AG04450 (cell line): Measurements from ENCODE around the gene COL27A1. TPM values are rescaled to one million over a fixed set of nuclear protein-coding genes. Genes with fewer than 3 reads are reported as not detected.
A peak's percentile ranks its signal among the peaks of the same experiment; 100 is the strongest.

Experiments used
- CTCF ChIA-PET: fragments of 300-600, 350-600 bp; formaldehyde crosslinking; extraction: SDS; loops from one replicate; lab custom pipeline; 2022; ENCODE audit warnings: antibody characterized with exemption, inconsistent platforms; lab: Charles Lee
- POLR2A ChIA-PET: fragments of 350-600 bp; formaldehyde crosslinking; extraction: SDS; loops from one replicate; lab custom pipeline; 2021; ENCODE audit warnings: antibody characterized with exemption, inconsistent platforms; lab: Yijun Ruan, JAX
- DNase-seq: peaks from one replicate; pipeline ENCODE4 v3.0.0-alpha.2; 2011; ENCODE audit warnings: low read depth, low spot score
- H3K27ac ChIP-seq: one replicate; pipeline ENCODE4 v1.5.1; 2012; ENCODE audit warnings: low read depth, low read length, control low read depth
- H3K27me3 ChIP-seq: one replicate; pipeline ENCODE4 v1.6.0; 2012; ENCODE audit warnings: low read length; ENCODE audit not compliant: control insufficient read depth, insufficient read depth
- H3K4me3 ChIP-seq: 2 replicates; pipeline ENCODE4 v1.5.1; 2011; ENCODE audit warnings: mild to moderate bottlenecking, low read depth, low read length, control low read depth
- H3K9me3 ChIP-seq: 2 replicates; pipeline ENCODE4 v1.5.1; 2012; ENCODE audit warnings: low read length; ENCODE audit not compliant: control insufficient read depth, insufficient read depth
- polyA plus RNA-seq: library from polyadenylated mRNA; depleted of rRNA; stranded (reverse); fragments of >200 nt; gene quantifications from 2 replicates; pipeline ENCODE4 v1.2.3, GENCODE V29; 2011
- TF ChIP-seq, protein P1 (sequence below): IDR thresholded peaks from 2 replicates; pipeline ENCODE4 v1.5.1; 2011; ENCODE audit warnings: low read depth, low read length, control low read depth, inconsistent platforms

The COL27A1 gene
- polyA plus RNA-seq, 1 experiment: 8.5 TPM

DNA sequence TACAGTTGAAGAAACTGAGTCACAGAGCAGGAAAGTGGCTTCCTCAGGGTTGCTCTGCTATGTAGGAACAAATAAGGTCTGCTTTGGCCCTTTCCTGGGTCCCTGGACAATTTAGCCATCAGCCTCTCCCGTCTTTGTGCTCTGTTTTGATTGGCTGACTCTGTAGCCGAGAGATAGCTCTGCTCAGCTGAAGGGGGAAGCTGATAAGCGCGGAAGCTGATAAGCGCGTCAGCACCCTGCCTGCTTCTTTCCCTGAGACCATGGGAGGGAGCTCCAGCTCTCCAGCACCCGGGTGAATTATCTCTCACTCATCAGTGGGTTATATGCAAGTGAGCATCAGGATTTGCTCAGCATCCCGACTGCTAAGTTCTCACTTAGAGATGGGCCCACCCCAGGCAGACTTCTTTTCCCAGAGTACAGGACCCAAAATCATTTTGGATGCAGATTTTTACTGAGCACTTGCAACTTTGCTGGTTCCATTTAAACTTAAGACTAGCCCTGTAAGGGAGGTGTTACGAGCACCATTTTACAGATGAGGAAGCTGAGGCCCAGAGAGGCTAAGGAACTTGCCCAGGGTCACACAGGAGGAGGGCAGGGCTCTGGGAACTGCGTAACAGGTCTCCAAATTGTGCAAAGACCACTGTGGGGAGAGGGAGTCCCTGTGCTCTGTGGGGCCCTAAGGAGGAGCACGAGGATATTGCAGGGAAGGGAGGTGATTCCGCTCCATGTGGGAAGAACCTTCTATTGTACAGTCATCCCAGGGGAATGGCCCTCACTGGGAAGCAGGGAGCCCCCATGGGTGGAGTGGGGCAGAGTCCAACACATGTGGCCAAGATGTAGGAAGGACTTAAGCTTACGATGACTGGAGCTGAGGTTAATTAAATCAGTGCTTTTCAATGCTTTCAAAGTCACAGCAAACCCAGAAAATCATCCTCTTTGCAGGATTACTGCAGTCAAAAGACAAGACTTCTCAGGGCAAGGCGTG is 83.8 kb downstream of the COL27A1 start:
- POLR2A ChIA-PET: no interaction called here

DNA sequence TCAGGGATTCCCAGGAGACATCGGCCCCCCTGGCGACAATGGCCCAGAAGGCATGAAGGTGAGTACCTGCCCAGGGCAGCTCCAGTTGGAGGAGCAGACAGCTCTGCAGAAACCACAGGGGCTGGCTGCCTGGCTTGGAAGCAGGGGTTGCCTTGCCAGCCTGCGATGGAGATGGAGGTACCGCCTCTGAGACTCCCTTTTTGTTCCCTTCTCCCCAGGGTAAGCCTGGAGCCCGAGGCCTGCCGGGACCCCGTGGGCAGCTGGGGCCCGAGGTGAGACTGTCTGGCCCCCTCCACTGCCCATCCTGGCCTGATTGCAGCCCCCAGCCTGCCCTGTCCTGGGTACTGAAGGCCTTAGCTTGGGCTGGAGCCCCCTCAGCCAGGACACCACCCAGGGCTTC is 84.9 kb downstream of the COL27A1 start:
- TF ChIP-seq, protein P1, sequence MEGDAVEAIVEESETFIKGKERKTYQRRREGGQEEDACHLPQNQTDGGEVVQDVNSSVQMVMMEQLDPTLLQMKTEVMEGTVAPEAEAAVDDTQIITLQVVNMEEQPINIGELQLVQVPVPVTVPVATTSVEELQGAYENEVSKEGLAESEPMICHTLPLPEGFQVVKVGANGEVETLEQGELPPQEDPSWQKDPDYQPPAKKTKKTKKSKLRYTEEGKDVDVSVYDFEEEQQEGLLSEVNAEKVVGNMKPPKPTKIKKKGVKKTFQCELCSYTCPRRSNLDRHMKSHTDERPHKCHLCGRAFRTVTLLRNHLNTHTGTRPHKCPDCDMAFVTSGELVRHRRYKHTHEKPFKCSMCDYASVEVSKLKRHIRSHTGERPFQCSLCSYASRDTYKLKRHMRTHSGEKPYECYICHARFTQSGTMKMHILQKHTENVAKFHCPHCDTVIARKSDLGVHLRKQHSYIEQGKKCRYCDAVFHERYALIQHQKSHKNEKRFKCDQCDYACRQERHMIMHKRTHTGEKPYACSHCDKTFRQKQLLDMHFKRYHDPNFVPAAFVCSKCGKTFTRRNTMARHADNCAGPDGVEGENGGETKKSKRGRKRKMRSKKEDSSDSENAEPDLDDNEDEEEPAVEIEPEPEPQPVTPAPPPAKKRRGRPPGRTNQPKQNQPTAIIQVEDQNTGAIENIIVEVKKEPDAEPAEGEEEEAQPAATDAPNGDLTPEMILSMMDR: no peak
- H3K27ac ChIP-seq: no peak overlapping the region
- DNase-seq: no peak
- H3K9me3 ChIP-seq: no peaks in the 10 kb centered on the region
- POLR2A ChIA-PET: no interaction called here
- H3K27me3 ChIP-seq: no peaks in the 10 kb centered on the region
- no peak overlapping the region for H3K4me3 ChIP-seq
- CTCF ChIA-PET: interaction anchor here (1.0 kb wide), 1 partner anchor 85 kb away, joined by 3 read pairs; no protein-coding TSS in a partner anchor

More for the DNA sequence above, 83.8 kb downstream of the COL27A1 start:
- H3K27me3 ChIP-seq: no peaks in the 10 kb centered on the region
- H3K27ac ChIP-seq: no peak overlapping the region
- TF ChIP-seq, protein P1: peak; percentile 51
- no peaks in the 10 kb centered on the region for H3K9me3 ChIP-seq
- CTCF ChIA-PET: interaction anchor here (1.0 kb wide), 2 partner anchors 84 to 156 kb away, joined by 3 to 6 read pairs; no protein-coding TSS in a partner anchor
- H3K4me3 ChIP-seq: no peak overlapping the region
- DNase-seq: no peak

DNA sequence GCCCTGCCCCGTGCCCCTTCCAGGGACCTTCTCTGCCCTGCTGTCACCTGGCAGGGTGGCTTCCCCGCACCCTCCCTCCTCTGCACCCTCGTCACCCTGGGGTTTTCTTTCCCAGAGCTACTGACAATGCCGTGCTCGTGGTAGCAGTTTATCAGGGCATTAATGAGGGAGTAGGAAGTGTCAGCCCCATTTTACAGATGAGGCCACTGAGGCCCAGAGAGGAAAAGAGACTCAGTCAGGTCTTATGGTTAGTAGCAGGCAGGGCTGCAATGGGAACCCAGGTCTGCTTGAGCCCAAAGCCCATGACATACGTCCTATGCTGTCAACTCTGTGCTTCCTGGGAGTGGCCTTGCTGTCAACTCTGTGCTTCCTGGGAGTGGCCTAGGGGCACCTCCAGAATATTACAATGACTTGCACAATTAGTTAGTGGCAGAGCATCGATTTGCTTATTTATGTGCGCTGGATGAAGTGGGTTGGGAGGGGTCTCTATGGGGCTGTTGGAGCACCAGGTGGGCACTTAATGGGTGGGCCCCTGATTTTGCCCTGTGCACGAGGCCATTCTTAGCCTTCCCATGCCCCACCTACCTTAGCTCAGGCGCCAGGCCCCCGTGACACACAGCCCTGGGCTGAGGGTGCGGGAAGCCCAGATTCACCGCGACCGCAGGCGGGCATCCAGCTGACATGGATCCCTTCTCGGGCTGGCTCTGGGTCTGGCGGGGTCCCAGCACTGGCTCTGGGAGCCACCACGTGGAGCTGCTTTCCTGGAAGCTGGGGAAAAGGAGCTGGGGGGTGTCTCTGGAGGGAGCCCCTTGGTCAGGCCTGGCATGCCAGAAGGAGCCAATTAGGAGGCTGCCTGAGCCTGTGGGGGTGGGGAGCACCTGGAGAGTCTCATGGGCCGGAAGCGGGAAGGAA is 85.6 kb downstream of the COL27A1 start:
- DNase-seq: no peak
- Histone ChIP-seq H3K9me3 (no peaks in the 10 kb centered on the region), H3K27me3 (no peaks in the 10 kb centered on the region), H3K4me3 (no peak overlapping the region), H3K27ac (no peak overlapping the region)
- POLR2A ChIA-PET: no interaction called here
- CTCF ChIA-PET: interaction anchor here (1.0 to 1.1 kb wide), 2 partner anchors 50 to 86 kb away, joined by 3 read pairs; no protein-coding TSS in a partner anchor
- TF ChIP-seq, protein P1: no peak

DNA sequence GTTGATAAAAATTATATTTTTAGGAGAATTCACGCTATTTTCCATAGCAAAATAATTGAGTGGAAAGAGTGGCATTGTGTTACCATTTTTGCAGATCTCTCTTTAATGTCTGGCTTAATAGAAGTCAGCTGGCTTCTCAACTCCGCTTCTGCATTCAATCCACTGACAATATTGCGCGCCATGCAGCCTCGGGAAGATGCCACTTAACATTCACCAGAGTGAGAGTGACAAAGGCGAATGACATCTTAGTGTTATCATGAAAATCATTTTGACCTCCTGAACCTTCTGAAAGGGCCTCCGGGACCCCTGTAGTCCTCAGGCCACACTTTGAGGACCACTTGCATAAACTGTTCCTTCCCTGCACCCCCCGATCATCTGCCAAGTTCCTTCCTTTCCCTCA is 87.5 kb downstream of the COL27A1 start:
- CTCF ChIA-PET: no interaction called here
- H3K9me3 ChIP-seq: no peaks in the 10 kb centered on the region

More for the DNA sequence above, 87.5 kb downstream of the COL27A1 start:
- no peaks in the 10 kb centered on the region for H3K27me3 ChIP-seq
- no peak overlapping the region for H3K4me3 ChIP-seq
- no peak for DNase-seq
- TF ChIP-seq, protein P1: no peak
- POLR2A ChIA-PET: no interaction called here
- no peak overlapping the region for H3K27ac ChIP-seq
